Loucy (cell line): ENCODE results near the gene ALOX12B.

Source experiments
- H2AFZ ChIP-seq: fragments of 200-600 bp; sonication (generic); 2 replicates; pipeline ENCODE4 v1.6.0; 2016; ENCODE audit warnings: antibody characterized with exemption, mild to moderate bottlenecking, low read length, moderate library complexity
- H3F3A ChIP-seq: fragments of 200-600 bp; 2 replicates; pipeline ENCODE4 v1.6.0; 2016; ENCODE audit warnings: antibody characterized with exemption, low read depth, mild to moderate bottlenecking
- H3K27me3 ChIP-seq: fragments of 200-600 bp; sonication (generic); 2 replicates; pipeline ENCODE4 v1.6.1; 2014; ENCODE audit warnings: low read length, mild to moderate bottlenecking; ENCODE audit not compliant: insufficient read depth, poor library complexity, severe bottlenecking
- H3K36me3 ChIP-seq: fragments of 200-600 bp; sonication (generic); 2 replicates; pipeline ENCODE4 v1.6.1; 2016; ENCODE audit warnings: low read length; ENCODE audit not compliant: insufficient read depth
- H3K4me1 ChIP-seq: fragments of 200-600 bp; sonication (generic); 2 replicates; pipeline ENCODE4 v1.5.1; 2014; ENCODE audit warnings: low read length, mild to moderate bottlenecking; ENCODE audit not compliant: insufficient read depth, poor library complexity, severe bottlenecking
- H3K4me2 ChIP-seq: fragments of 200-600 bp; sonication (generic); 2 replicates; pipeline ENCODE4 v1.6.0; 2014; ENCODE audit warnings: antibody characterized with exemption, low read length, low read depth, mild to moderate bottlenecking; ENCODE audit not compliant: poor library complexity, severe bottlenecking
- H3K4me3 ChIP-seq: fragments of 200-600 bp; sonication (generic); 2 replicates; pipeline ENCODE4 v1.5.1; 2014; ENCODE audit warnings: low read length, mild to moderate bottlenecking, mixed read lengths; ENCODE audit not compliant: poor library complexity, severe bottlenecking
- H3K79me2 ChIP-seq: fragments of 200-600 bp; sonication (generic); 2 replicates; pipeline ENCODE4 v1.6.1; 2014; ENCODE audit warnings: low read length; ENCODE audit not compliant: insufficient read depth
- H3K9ac ChIP-seq: fragments of 200-600 bp; sonication (generic); 2 replicates; pipeline ENCODE4 v1.6.0; 2014; ENCODE audit warnings: mild to moderate bottlenecking, low read depth, low read length, moderate library complexity; ENCODE audit not compliant: poor library complexity, severe bottlenecking
- H3K9me2 ChIP-seq: fragments of 200-600 bp; sonication (generic); replicated peaks from 2 replicates; pipeline ENCODE4 v1.6.1; 2016; ENCODE audit warnings: low read depth, low read length, mixed read lengths
- H3K9me3 ChIP-seq: fragments of 200-600 bp; sonication (generic); 2 replicates; pipeline ENCODE4 v1.6.1; 2014; ENCODE audit warnings: mild to moderate bottlenecking, antibody characterized with exemption, low read length, low read depth; ENCODE audit not compliant: insufficient read depth
- H4K20me1 ChIP-seq: fragments of 200-600 bp; sonication (generic); 2 replicates; pipeline ENCODE4 v1.6.0; 2014; ENCODE audit warnings: antibody characterized with exemption, low read length, mild to moderate bottlenecking; ENCODE audit not compliant: insufficient read depth, poor library complexity, severe bottlenecking
- CTCF ChIP-seq: fragments of 200-600 bp; sonication (generic); conservative IDR thresholded peaks from 2 replicates; pipeline ENCODE4 v1.5.1; 2014; ENCODE audit warnings: mild to moderate bottlenecking, antibody characterized with exemption, low read length
- EZH2phosphoT487 ChIP-seq: fragments of 200-600 bp; IDR thresholded peaks from 2 replicates; pipeline ENCODE4 v1.6.1; 2018; ENCODE audit warnings: antibody characterized with exemption, mild to moderate bottlenecking, moderate library complexity, borderline replicate concordance

ALOX12B gene

DNA sequence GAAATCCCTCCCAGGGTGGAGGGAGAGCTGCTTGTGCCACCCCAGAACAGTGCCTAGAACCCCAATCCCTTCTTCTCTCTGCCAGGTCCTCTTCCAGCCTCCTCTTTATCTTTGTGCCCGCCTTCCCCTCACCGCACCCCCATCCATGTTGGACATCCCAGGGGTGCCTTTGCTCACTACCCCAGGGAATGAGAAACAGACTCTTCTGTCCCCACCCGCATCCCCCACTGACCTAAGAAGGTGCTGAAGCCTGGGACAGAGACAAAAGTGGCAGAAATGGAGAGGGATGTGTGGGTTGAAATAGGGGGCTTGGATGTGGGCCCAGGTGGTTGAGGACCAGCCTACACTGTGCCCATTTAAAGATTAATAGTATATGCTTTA is 31.7 kb downstream of the ALOX12B start:
- Histone ChIP-seq H4K20me1 (no peaks in the 10 kb centered on the region), H3K9me3 (no peaks in the 10 kb centered on the region), H3K4me1 (peaks cover 27% of the 10 kb centered on the region), H2AFZ (peak overlapping the region; percentile 62; the same call in 1 of the 2 replicates), H3K9ac (peak overlapping the region; percentile 3), H3K9me2 (no peaks in the 10 kb centered on the region), H3K79me2 (no peaks in the 10 kb centered on the region), H3K36me3 (no peaks in the 10 kb centered on the region), H3K4me2 (peak overlapping the region; percentile 58), H3F3A (no peaks in the 10 kb centered on the region), H3K4me3 (peak overlapping the region; percentile 28), H3K27me3 (no peaks in the 10 kb centered on the region)
- TF ChIP-seq CTCF = no peak
- no peak for TF ChIP-seq EZH2phosphoT487

- Histone ChIP-seq H3K4me1 (peaks cover 27% of the 10 kb centered on the region), H3K36me3 (no peaks in the 10 kb centered on the region), H2AFZ (no peak overlapping the region), H3K9me2 (no peaks in the 10 kb centered on the region), H3K4me2 (no peak overlapping the region), H3K27me3 (no peaks in the 10 kb centered on the region), H3K4me3 (no peak overlapping the region), H3F3A (no peaks in the 10 kb centered on the region), H3K9me3 (no peaks in the 10 kb centered on the region), H4K20me1 (no peaks in the 10 kb centered on the region), H3K79me2 (no peaks in the 10 kb centered on the region), H3K9ac (no peak overlapping the region)
- TF ChIP-seq CTCF (no peak), EZH2phosphoT487 (no peak)
These were observed 33.9 kb downstream of the ALOX12B start for GRCh38 chr17:8053600-8053999.

- Histone ChIP-seq H3K27me3 (no peaks in the 10 kb centered on the region), H3F3A (no peaks in the 10 kb centered on the region), H2AFZ (no peak overlapping the region), H3K4me1 (peaks cover 22% of the 10 kb centered on the region), H3K4me2 (no peak overlapping the region), H3K9ac (no peak overlapping the region), H3K79me2 (no peaks in the 10 kb centered on the region), H3K36me3 (no peaks in the 10 kb centered on the region), H3K9me3 (no peaks in the 10 kb centered on the region), H3K9me2 (no peaks in the 10 kb centered on the region), H4K20me1 (no peaks in the 10 kb centered on the region), H3K4me3 (no peak overlapping the region)
- TF ChIP-seq CTCF (no peak), EZH2phosphoT487 (no peak)
These were observed 35.0 kb downstream of the ALOX12B start for GRCh38 chr17:8052256-8053252.
